Measurements from ENCODE around the gene FBXW11.

DNA sequence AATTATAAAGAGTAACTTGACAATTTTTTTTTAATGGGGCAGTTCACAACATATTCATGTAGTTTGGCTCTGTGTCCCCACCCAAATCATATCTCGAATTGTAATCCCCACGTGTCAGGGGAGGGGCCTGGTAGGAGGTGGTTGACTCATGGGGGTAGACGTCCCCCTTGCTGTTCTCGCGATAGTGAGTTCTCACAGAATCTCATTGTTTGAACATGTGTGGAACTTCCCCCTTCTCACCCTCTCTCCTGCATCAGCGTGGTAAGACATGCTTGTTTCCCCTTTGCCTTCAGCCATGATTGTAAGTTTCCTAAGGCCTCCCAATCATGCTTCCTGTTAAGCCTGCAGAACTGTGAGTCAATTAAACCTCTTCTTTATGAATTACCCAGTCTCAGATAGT lies 40.7 kb downstream of the FBXW11 start:
- TF ChIP-seq, protein P1, sequence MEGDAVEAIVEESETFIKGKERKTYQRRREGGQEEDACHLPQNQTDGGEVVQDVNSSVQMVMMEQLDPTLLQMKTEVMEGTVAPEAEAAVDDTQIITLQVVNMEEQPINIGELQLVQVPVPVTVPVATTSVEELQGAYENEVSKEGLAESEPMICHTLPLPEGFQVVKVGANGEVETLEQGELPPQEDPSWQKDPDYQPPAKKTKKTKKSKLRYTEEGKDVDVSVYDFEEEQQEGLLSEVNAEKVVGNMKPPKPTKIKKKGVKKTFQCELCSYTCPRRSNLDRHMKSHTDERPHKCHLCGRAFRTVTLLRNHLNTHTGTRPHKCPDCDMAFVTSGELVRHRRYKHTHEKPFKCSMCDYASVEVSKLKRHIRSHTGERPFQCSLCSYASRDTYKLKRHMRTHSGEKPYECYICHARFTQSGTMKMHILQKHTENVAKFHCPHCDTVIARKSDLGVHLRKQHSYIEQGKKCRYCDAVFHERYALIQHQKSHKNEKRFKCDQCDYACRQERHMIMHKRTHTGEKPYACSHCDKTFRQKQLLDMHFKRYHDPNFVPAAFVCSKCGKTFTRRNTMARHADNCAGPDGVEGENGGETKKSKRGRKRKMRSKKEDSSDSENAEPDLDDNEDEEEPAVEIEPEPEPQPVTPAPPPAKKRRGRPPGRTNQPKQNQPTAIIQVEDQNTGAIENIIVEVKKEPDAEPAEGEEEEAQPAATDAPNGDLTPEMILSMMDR (IDR thresholded peaks at IDR 0.05) = no peak
- no peak for TF ChIP-seq POLR2A (IDR thresholded peaks at IDR 0.05)
